GM23338 (cell line): ENCODE results near the gene MRGPRF.

ENCODE experiments used
- CTCF ChIP-seq, 2 experiments: fragments of 200-600 bp in 1 of 2; sonication (generic) in 1 of 2; conservative IDR thresholded peaks; 2 replicates each; pipeline versions ENCODE4 v1.5.1 to v1.6.1; 2016 to 2017; ENCODE audit warnings: antibody characterized with exemption in 2 of 2, low read depth in 2 of 2, mild to moderate bottlenecking in 2 of 2, moderate library complexity in 1 of 2
- ETS1 ChIP-seq: IDR thresholded peaks from 2 replicates; pipeline ENCODE4 v1.6.1; 2016; ENCODE audit warnings: antibody characterized with exemption
- EZH2 ChIP-seq: fragments of 200-600 bp; sonication (generic); IDR thresholded peaks from one replicate; pipeline ENCODE4 v1.8.0; 2017; ENCODE audit warnings: antibody characterized with exemption, mild to moderate bottlenecking, low read depth; ENCODE audit not compliant: unreplicated experiment
- EZH2phosphoT487 ChIP-seq: fragments of 200-600 bp; sonication (generic); IDR thresholded peaks from one replicate; pipeline ENCODE4 v1.8.1; 2018; ENCODE audit warnings: antibody characterized with exemption; ENCODE audit not compliant: unreplicated experiment
- JUNB ChIP-seq: IDR thresholded peaks from one replicate; pipeline ENCODE4 v1.6.1; 2016; ENCODE audit warnings: antibody characterized with exemption; ENCODE audit not compliant: unreplicated experiment
- POLR2AphosphoS5 ChIP-seq: IDR thresholded peaks from 2 replicates; pipeline ENCODE4 v1.6.1; 2016; ENCODE audit warnings: antibody characterized with exemption, low read depth
- REST ChIP-seq: IDR thresholded peaks from one replicate; pipeline ENCODE4 v1.6.1; 2018; ENCODE audit warnings: antibody characterized with exemption; ENCODE audit not compliant: unreplicated experiment
- ZNF331 ChIP-seq: fragments of 250-450 bp; sonication (Bioruptor Pico); IDR thresholded peaks from 2 replicates; pipeline ENCODE4 v1.5.0; 2020; ENCODE audit warnings: low read depth, mild to moderate bottlenecking, moderate library complexity

- TF ChIP-seq JUNB (no peak), CTCF (conservative IDR thresholded peaks at IDR 0.05; ENCODE audit: low read depth in 2 of 2) (no peak), POLR2AphosphoS5 (no peak), REST (no peak), ETS1 (no peak), EZH2 (no peak), ZNF331 (CRISPR knock-in tag) (no peak), EZH2phosphoT487 (no peak)
These were observed 48.6 kb upstream of the MRGPRF start for GRCh38 chr11:69061713-69062053.
